Measurements from ENCODE around the gene AP2A1.
A peak's percentile ranks its signal among the peaks of the same experiment; 100 is the strongest.

Gene AP2A1

DNA sequence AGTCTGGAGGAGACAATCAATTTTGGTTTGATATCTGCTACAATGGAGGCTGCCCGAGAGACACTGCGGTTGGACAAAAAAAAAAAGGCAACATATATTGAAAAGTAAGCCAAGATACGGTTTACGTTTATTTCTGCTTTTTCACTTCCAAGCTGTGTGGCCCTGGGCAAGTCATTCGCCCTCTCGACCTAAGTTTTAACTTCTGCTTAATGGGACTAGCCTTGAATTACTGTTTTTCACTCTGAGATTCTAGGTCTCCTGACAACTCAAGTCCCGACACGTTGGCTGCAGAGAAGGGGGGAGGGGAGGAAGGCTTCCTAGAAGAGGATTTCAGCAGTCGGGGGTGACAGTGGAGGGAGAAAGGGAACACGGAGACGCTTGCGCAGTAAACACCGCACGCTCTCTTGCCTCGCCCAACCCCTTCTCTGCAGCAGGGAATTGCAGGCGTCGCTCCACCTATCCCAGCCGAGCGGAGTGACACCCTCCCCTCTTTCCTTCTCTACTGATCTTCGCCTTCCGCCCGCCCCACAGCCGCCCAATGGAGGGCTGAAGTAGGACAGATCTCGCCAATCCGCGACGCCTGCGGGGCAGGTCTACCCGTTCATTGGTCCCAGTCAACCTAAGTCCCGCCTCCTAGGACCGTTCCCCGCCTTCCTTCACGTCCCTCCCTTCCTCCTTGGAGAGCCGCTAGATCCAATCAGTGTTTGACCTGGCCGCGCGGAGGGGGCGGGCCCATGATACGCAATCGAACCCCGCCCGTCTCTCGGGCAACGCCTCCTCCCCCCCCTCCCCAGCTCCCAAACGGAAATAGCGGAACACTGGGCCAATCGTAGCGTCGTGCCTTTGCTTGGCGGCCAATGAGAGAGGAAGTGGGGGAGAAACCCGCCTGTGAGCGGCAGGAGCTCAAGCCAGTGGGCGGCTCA is 533 bp upstream of the AP2A1 start:
- peak; percentile 95 to 99 for DNase-seq (ENCODE audit: low read depth in 2 of 2)

DNA sequence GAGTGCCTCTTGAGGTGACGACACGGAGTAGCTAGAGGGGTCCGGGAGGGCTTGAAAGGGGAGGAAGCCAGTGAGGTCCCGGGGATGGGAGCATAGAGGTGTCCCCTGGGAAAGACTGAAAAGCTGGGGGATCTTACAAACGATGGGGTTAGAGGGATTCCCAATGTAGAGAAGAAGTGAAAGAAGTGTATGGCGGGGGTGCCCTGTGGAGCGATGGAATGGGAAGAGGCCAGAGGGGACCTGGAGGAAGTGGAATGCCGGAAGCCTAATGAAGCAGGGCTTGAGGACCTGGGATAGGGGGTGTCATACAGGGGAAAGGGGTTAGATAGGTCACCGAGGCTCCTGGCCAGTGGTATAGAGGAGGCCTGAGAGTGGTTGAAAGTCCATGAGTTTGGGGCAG is 580 bp downstream of the AP2A1 start:
- no peak for DNase-seq (ENCODE audit: low read depth in 2 of 2)

GRCh38 chr19:49767967-49768581 is 1.3 kb downstream of the AP2A1 start:
- DNase-seq (ENCODE audit: low read depth in 2 of 2), result no peak

- no peak for DNase-seq (ENCODE audit: low read depth in 2 of 2)
Measured at GRCh38 chr19:49770529-49770928, 3.7 kb downstream of the AP2A1 start.

DNA sequence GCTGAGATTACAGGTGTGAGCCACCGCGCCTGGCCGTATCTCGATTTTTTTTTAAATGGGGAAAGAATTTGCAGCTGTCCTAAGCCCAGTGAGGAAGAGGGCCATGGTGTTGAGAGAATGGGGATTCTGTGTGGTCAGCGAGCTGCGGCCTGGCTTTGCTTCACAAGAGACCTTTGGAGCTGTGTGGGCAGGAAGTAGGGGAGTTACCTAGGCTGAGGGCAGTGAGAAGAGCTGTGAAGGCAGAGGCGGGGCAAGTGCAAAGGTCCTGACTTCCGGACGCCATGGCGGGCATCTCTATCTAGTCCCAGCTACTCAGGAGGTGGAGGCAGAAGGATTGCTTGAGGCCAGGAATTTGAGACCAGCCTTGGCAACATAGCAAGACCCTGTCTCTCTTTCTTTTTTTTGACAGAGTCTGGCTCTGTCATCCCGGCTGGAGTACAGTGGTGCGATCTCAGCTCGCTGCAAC is 4.9 kb downstream of the AP2A1 start:
- no peak for DNase-seq (ENCODE audit: low read depth in 2 of 2)

DNA sequence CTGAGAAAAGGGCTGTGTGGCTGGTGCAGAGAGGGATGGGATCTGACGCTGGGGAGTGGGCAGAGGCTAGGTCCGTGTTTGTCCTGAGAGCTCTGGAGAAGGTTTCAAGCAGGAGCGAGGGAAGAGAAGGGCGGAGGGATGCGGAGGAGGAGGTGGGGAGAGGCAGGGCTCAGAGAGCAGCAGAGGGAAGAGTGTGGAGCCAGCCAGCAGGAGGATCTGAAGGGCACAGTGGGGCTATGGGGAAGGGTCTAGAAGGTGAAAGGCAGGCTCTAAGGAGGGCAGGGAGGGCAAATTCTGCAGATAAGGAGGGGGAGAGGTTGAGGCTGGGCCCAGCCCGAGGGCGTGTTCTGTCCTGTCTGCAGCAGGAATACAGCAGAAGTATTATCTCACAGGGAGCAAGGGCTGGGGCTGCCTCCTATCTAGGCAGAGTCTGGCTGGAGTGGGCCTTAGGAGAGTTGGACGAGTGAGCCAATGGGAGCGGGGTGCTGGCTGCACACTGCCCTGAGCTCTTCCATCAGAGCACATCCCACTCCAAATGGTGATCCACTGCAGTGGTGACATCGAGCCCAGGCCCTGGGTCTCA is 6.1 kb downstream of the AP2A1 start:
- DNase-seq (ENCODE audit: low read depth in 2 of 2), result no peak

DNA sequence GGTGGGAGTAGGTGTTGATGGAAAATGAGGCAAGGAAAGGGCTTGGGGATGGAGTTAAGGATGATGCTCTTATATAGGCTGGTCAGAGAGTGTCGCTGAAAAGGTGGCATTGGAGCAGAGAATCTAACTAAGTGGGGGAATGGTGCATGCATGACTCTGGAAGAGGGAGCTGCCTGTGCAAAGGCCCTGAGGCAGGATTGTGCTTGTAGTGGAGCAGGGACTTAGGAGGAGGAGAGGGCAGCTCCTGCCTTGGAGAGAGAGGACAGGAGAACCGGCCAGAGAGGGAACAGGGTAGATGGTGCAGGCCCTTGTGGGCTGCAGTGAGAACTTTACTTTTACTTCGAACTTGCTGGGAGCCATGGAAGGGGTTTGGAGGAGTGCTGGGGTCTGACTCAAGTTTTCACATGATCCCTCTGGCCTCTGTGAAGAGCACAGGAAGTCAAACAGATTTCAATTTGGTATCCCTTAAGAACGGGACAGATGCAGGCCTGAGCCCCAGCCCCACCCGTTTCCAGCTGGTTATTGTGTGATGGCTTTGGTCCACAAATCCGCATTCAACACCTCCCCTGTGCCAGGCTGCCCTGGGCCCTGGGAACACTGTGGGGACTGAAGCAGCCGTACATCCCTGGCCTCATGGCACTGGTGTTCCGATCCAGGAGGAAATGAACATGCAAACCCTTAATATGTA is 7.0 kb downstream of the AP2A1 start:
- DNase-seq (ENCODE audit: low read depth in 2 of 2), result no peak

- DNase-seq (ENCODE audit: low read depth in 2 of 2), result no peak
Measured at GRCh38 chr19:49774969-49775368, 8.2 kb downstream of the AP2A1 start.

- no peak for DNase-seq (ENCODE audit: low read depth in 2 of 2)
Measured at GRCh38 chr19:49775742-49776370, 9.1 kb downstream of the AP2A1 start.

DNA sequence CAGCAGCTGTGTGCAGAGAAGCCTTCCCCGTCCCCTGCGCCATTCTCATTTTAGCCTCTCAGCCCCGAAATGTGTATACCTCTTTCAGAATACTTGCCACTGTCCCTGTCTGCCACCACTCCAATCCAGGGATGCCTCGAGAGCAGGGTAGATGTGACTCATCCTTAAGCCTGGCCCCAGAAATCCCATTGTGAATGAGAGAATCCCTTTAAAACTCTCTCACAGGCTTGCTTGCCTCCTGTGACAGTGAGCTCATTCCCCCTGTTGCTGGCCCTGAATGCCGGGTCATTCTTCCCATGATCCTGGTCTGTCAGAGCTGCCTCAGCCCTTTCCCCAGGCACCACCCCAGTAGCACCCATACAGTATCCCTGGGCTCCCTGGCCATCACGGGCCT is 9.6 kb downstream of the AP2A1 start:
- no peak for DNase-seq (ENCODE audit: low read depth in 2 of 2)

DNA sequence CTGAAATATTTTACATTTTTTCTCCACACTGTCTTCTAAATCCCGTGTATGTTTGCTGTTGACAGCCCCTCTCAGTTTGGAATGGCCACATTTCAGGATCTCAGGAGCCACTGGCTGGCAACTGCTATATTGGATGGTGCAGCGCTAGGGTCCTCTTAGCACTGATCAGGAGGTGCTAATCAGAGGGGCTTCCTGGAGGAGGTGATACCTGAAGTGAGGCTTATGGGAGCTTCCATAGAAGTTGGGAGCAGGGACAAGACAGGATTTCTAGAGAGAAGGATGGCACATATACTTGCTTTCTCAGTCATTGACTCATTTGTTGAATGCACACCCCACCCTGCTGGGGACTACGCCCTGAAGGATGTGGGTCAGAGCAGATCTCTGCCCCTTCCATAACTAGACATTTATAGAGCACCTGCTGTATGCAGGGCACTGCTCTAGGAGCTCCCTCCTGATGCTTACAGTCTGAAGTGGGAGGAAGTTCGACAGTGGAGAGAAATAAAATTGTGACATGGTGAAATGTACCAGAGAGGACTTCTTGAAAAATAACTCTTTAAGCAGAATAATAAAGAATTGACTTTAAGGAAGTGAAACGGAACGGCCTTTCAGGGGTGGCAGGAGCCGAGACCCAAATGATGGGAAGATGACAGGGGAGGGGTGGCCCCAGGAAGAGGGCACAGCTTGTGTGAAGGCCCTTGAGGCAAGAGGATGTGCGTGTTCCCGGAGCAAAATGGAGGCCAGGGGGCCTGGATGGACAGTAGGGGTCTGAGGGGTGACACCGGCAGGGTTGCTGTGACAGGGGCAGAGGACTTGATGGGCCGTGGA is 13.1 kb downstream of the AP2A1 start:
- DNase-seq (ENCODE audit: low read depth in 2 of 2), result no peak

GRCh38 chr19:49780861-49781260 is 14.1 kb downstream of the AP2A1 start:
- DNase-seq (ENCODE audit: low read depth in 2 of 2), result no peak

GRCh38 chr19:49781394-49781793 is 14.6 kb downstream of the AP2A1 start:
- DNase-seq (ENCODE audit: low read depth in 2 of 2), result no peak

DNA sequence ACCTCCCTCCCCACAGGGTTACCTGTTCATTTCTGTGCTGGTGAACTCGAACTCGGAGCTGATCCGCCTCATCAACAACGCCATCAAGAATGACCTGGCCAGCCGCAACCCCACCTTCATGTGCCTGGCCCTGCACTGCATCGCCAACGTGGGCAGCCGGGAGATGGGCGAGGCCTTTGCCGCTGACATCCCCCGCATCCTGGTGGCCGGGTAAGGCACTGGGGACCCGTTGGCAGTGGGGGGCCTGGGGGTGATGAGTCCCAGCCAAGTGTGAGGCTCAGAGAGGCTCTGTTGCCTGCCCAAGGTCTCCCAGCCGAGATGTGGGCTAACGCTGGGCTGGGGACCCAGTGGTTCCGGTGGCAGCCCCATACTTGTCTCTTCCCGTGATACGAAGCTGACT is 15.7 kb downstream of the AP2A1 start:
- no peak for DNase-seq (ENCODE audit: low read depth in 2 of 2)

DNA sequence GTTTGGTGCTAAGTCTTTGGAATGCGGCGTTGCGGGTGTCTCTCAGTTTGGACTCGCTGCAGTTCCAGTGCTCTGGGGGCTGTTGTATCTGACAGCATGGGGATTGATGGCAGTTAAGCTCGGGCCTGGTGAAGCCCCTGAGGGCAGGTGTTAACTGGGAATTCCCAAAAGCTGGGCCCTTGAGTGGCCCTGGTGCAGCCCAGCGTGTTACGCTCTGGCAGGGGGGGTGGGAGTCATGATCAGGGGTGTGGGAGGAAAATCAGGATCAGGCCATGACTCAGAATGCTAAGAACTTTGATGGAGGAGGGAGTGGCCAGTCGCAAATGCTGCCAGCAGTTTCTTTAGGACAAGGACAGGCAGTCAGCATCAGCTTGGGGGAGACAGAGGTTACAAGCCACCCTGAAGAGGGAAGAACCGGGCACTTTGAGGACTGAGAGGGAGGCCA is 19.6 kb downstream of the AP2A1 start:
- DNase-seq (ENCODE audit: low read depth in 2 of 2), result no peak

GRCh38 chr19:49787746-49788145 is 20.9 kb downstream of the AP2A1 start:
- DNase-seq (ENCODE audit: low read depth in 2 of 2), result no peak

DNA sequence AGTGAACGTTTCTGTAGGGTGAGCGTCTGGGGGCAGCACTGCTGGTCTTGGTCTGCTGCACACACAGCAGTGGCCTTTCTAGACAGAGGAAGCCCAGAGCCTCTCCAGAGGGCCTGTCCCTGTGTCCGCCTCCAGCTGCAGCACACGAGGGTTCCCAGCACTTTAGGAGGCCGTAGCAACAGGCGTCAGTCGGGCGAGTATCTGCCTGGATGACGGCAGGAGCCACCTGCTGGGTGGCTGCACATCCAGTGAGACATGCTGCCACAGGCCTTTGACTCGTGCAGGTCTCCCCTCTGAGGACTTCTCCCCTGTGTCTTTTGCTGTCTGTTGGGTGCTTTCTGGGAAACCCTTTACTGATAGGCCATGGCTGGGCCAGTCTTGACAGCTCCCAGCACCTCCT is 22.1 kb downstream of the AP2A1 start:
- DNase-seq (ENCODE audit: low read depth in 2 of 2), result no peak

- no peak for DNase-seq (ENCODE audit: low read depth in 2 of 2)
Measured at GRCh38 chr19:49790866-49791265, 24.1 kb downstream of the AP2A1 start.

GRCh38 chr19:49791776-49792445 is 25.1 kb downstream of the AP2A1 start:
- DNase-seq (ENCODE audit: low read depth in 2 of 2), result no peak
